Ascending aorta (tissue), 2 donors: Measurements from ENCODE around the gene BCL6B. TPM values are rescaled to one million over a fixed set of nuclear protein-coding genes. Genes with fewer than 3 reads are reported as not detected.

ENCODE experiments used
- DNase-seq, 2 donors: peaks; one replicate each; pipeline ENCODE4 v3.0.0-alpha.2; 2019; ENCODE audit warnings: low spot score in 2 of 2
- H3K27ac ChIP-seq, 2 donors: fragments of 200-600 bp; sonication (generic); one replicate each; pipeline ENCODE4 v1.5.1; 2016 to 2017; ENCODE audit warnings: mild to moderate bottlenecking in 1 of 2
- H3K27me3 ChIP-seq: fragments of 200-600 bp; sonication (generic); one replicate; pipeline ENCODE4 v1.5.1; 2017
- H3K36me3 ChIP-seq, 2 donors: fragments of 200-600 bp; sonication (generic); one replicate each; pipeline ENCODE4 v1.5.1; 2016
- H3K4me1 ChIP-seq, 2 donors: fragments of 200-600 bp; sonication (generic); one replicate each; pipeline ENCODE4 v1.5.1; 2016 to 2017; ENCODE audit warnings: mild to moderate bottlenecking in 1 of 2
- H3K4me3 ChIP-seq, 2 donors: fragments of 200-600 bp; sonication (generic); one replicate each; pipeline ENCODE4 v1.5.1; 2016 to 2017; ENCODE audit warnings: mild to moderate bottlenecking in 1 of 2
- H3K9me3 ChIP-seq, 2 donors: fragments of 200-600 bp; sonication (generic); one replicate each; pipeline ENCODE4 v1.5.1; 2016
- CTCF ChIP-seq, 3 experiments: fragments of 200-600 bp in 2 of 3; fragments of 450-650 bp in 1 of 3; sonication (generic) in 2 of 3; IDR thresholded peaks; one replicate each; pipeline ENCODE4 v1.5.1; 2016 to 2019; ENCODE audit warnings: antibody characterized with exemption in 3 of 3, mild to moderate bottlenecking in 1 of 3, moderate library complexity in 1 of 3
- intact Hi-C: fragments of 100-400 bp; cut with DNase I; formaldehyde crosslinking; loops from one replicate; pipeline ENCODE4 v1.15.1; 2023
- total RNA-seq: library from RNA; depleted of rRNA; stranded (reverse); fragments of >200 nt; gene quantifications from one replicate; pipeline ENCODE4 v1.1.0, GENCODE V29; 2016

Gene BCL6B
- total RNA-seq, 1 donor from 2014 or later = 16.4 TPM

GRCh38 chr17:7077911-7078546 lies 55.2 kb downstream of the BCL6B start:
- Histone ChIP-seq H3K4me3 (no peak overlapping the region), H3K27ac (no peak overlapping the region)

GRCh38 chr17:7078711-7079110 lies 55.9 kb downstream of the BCL6B start:
- no peak overlapping the region for H3K4me3 ChIP-seq
- TF ChIP-seq CTCF (IDR thresholded peaks at IDR 0.05) = no peak

More at GRCh38 chr17:7077911-7078546, 55.2 kb downstream of the BCL6B start:
- Histone ChIP-seq H3K36me3 (no peaks in the 10 kb centered on the region), H3K27me3 (no peaks in the 10 kb centered on the region), H3K4me1 (no peaks in the 10 kb centered on the region), H3K9me3 (no peaks in the 10 kb centered on the region)
- intact Hi-C loops = no loop called here
- no peak for TF ChIP-seq CTCF (IDR thresholded peaks at IDR 0.05)
- no peak for DNase-seq

More at GRCh38 chr17:7078711-7079110, 55.9 kb downstream of the BCL6B start:
- H3K27me3 ChIP-seq = no peaks in the 10 kb centered on the region
- H3K36me3 ChIP-seq = no peaks in the 10 kb centered on the region
- intact Hi-C loops = no loop called here
- DNase-seq = peak in 1 of 2 donors; percentile 47
- H3K27ac ChIP-seq = no peak overlapping the region
- no peaks in the 10 kb centered on the region for H3K4me1 ChIP-seq
- no peaks in the 10 kb centered on the region for H3K9me3 ChIP-seq

Other genes starting within 250 kb of the BCL6B start
- not detected for gene FBXO39, start 246.8 kb upstream of the BCL6B start, total RNA-seq
- not detected for gene TEKT1, start 191.3 kb upstream of the BCL6B start, total RNA-seq
- not detected for gene ALOX12, start 27.0 kb upstream of the BCL6B start, total RNA-seq
- gene RNASEK, start 10.4 kb upstream of the BCL6B start, total RNA-seq = 156 TPM
- gene SLC16A13, start 13.0 kb downstream of the BCL6B start, total RNA-seq = 1.5 TPM
- gene SLC16A11, start 21.0 kb downstream of the BCL6B start, total RNA-seq = not detected
- 29.8 TPM for gene CLEC10A, start 57.2 kb downstream of the BCL6B start, total RNA-seq
- not detected for gene ASGR2, start 91.8 kb downstream of the BCL6B start, total RNA-seq
- 3.9 TPM for gene ASGR1, start 156.3 kb downstream of the BCL6B start, total RNA-seq
- gene DLG4, start 196.8 kb downstream of the BCL6B start, total RNA-seq = 34.9 TPM
- gene ACADVL, start 196.9 kb downstream of the BCL6B start, total RNA-seq = 1,048 TPM
- gene DVL2, start 211.5 kb downstream of the BCL6B start, total RNA-seq = 17.2 TPM
- 13.3 TPM for gene PHF23, start 216.4 kb downstream of the BCL6B start, total RNA-seq
- gene GABARAP, start 219.4 kb downstream of the BCL6B start, total RNA-seq = 422 TPM
- 81.4 TPM for gene CTDNEP1, start 228.7 kb downstream of the BCL6B start, total RNA-seq
- 106 TPM for gene ELP5, start 229.2 kb downstream of the BCL6B start, total RNA-seq
- not detected for gene CLDN7, start 239.4 kb downstream of the BCL6B start, total RNA-seq